ENCODE measurements around the gene NSUN2. TPM values are rescaled to one million over a fixed set of nuclear protein-coding genes. Genes with fewer than 3 reads are reported as not detected.
"Not testable (repeated sequence)": the region's sequence is repeated elsewhere in the genome, so short reads cannot be mapped to it uniquely, and the experiment has no call there.

NSUN2 gene
- total RNA-seq, 1 donor from 2014 or later = 70.2 TPM

GRCh38 chr5:6649186-6649585 lies 16.3 kb upstream of the NSUN2 start:
- Mint-ChIP-seq H3K27ac (ENCODE audit: unreplicated experiment) (no peak overlapping the region), H3K27me3 (ENCODE audit: unreplicated experiment) (peaks cover 1% of the 10 kb centered on the region), H3K9me3 (ENCODE audit: unreplicated experiment) (no peaks in the 10 kb centered on the region), H3K4me1 (ENCODE audit: unreplicated experiment) (no peaks in the 10 kb centered on the region), H3K36me3 (ENCODE audit: low read depth, unreplicated experiment) (peaks cover 11% of the 10 kb centered on the region), H3K4me3 (ENCODE audit: unreplicated experiment) (no peak overlapping the region)
- no peak for DNase-seq (ENCODE audit: low spot score)
- no peak for TF ChIP-seq CTCF (IDR thresholded peaks at IDR 0.05; ENCODE audit: unreplicated experiment)

- not testable (repeated sequence) for DNase-seq (ENCODE audit: low spot score); H3K9me3 Mint-ChIP-seq (ENCODE audit: unreplicated experiment); H3K4me3 Mint-ChIP-seq (ENCODE audit: unreplicated experiment); H3K27me3 Mint-ChIP-seq (ENCODE audit: unreplicated experiment); H3K4me1 Mint-ChIP-seq (ENCODE audit: unreplicated experiment); H3K27ac Mint-ChIP-seq (ENCODE audit: unreplicated experiment); H3K36me3 Mint-ChIP-seq (ENCODE audit: low read depth, unreplicated experiment)
Measured at GRCh38 chr5:6645571-6646362, 12.9 kb upstream of the NSUN2 start.

DNA sequence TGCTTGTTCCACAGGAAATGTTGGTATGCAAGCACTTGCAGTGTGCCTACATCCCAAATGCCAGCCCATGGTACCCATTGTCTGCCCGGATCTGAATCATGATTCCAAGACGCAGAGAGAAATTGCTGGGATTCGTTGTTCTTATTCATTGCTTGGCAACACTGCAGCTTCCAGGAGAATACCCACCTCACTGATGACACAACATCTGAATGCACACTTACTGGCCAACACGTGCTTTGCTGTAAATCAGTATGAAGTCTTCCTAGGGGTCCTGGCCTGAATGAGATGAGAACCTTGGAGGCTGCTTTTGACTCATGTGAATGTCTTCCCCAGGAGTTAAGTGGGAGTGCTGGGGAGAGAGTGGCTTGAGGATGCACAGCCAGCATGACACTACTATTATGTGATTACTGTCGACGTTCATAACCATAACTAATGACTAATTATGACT lies 12.0 kb upstream of the NSUN2 start:
- no peak for TF ChIP-seq CTCF (IDR thresholded peaks at IDR 0.05; ENCODE audit: unreplicated experiment)
- Mint-ChIP-seq H3K36me3 (ENCODE audit: low read depth, unreplicated experiment) (peaks cover 2% of the 10 kb centered on the region), H3K27me3 (ENCODE audit: unreplicated experiment) (no peaks in the 10 kb centered on the region), H3K9me3 (ENCODE audit: unreplicated experiment) (no peaks in the 10 kb centered on the region), H3K4me3 (ENCODE audit: unreplicated experiment) (no peak overlapping the region), H3K27ac (ENCODE audit: unreplicated experiment) (no peak overlapping the region), H3K4me1 (ENCODE audit: unreplicated experiment) (no peaks in the 10 kb centered on the region)
- DNase-seq (ENCODE audit: low spot score) = no peak

- Mint-ChIP-seq H3K4me3 (ENCODE audit: unreplicated experiment) (no peak overlapping the region), H3K9me3 (ENCODE audit: unreplicated experiment) (no peaks in the 10 kb centered on the region), H3K4me1 (ENCODE audit: unreplicated experiment) (no peaks in the 10 kb centered on the region), H3K27me3 (ENCODE audit: unreplicated experiment) (no peaks in the 10 kb centered on the region), H3K36me3 (ENCODE audit: low read depth, unreplicated experiment) (no peaks in the 10 kb centered on the region), H3K27ac (ENCODE audit: unreplicated experiment) (no peak overlapping the region)
- DNase-seq (ENCODE audit: low spot score) = no peak
- TF ChIP-seq CTCF (IDR thresholded peaks at IDR 0.05; ENCODE audit: unreplicated experiment) = no peak
Measured at GRCh38 chr5:6642655-6643054, 9.8 kb upstream of the NSUN2 start.

DNA sequence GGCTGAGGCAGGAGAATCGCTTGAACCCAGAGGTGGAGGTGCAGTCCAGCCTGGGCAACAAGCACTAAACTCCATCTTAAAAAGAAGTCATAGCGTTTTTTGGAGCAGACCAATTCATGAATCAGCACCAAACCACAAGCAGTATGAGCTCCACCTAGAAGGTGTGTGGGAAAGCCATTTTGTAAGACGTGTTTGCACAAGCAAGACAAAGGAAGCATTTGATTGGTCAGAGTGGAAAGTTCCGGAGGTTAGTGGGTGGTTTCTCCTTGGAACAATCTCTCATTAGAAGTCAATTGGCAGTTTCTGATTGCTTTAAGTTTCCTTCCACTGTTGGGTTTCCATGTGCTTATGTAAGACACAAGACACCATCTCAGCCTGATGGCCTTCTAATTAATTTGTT lies 5.4 kb upstream of the NSUN2 start:
- no peak for TF ChIP-seq CTCF (IDR thresholded peaks at IDR 0.05; ENCODE audit: unreplicated experiment)
- Mint-ChIP-seq H3K27me3 (ENCODE audit: unreplicated experiment) (peaks cover 6% of the 10 kb centered on the region), H3K36me3 (ENCODE audit: low read depth, unreplicated experiment) (peaks cover 7% of the 10 kb centered on the region), H3K9me3 (ENCODE audit: unreplicated experiment) (no peaks in the 10 kb centered on the region), H3K27ac (ENCODE audit: unreplicated experiment) (no peak overlapping the region), H3K4me1 (ENCODE audit: unreplicated experiment) (no peaks in the 10 kb centered on the region), H3K4me3 (ENCODE audit: unreplicated experiment) (no peak overlapping the region)
- no peak for DNase-seq (ENCODE audit: low spot score)

Measured in endothelial cell (in vitro differentiated cells).